CD4-positive, alpha-beta T cell treated with Interleukin-15 for 4 hours (primary cell): ENCODE results near the gene TMEM258.

Source experiments
- DNase-seq: peaks from one replicate; pipeline ENCODE4 v3.0.0-alpha.2; 2020; ENCODE audit warnings: low spot score

Gene TMEM258

GRCh38 chr11:61820174-61820573, 27.8 kb upstream of the TMEM258 start:
- no peak for DNase-seq

- no peak for DNase-seq
Observed at GRCh38 chr11:61817471-61818202, 25.2 kb upstream of the TMEM258 start.

DNA sequence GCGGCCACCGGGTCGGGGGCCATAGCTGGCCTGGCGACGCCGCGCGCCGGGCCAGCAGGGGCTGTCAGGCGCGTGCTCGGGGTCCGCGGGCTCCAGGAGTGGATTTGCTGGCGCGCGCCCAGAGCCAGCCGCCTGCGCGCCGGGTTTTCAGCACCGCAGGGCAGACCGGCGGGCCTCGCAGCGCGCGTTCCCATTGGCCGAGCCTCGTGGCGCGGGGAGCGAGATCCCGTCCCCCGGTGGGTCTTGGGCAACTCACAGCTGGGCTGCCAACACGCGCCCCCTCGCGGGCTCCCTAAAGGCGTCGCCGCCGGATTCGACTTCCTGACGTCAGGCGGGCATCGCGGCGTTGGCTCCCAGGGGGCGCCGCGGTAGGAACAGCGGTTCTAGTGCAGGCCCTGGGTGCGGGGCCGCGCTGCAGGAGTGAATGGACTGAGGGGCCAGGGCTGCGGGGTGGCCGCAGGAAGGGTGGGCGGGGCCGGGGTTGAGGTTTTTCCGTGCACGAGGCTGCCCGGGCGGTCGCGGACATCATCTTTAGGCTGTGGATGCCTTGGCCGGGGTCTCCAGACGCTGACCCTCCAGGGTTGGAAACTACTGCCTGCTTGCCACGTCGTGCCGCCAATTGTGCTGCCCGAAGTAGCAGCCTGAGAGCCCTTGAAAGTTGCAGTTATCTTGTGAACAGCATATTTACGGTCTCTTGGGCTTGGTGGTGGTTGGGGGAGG, 24.5 kb upstream of the TMEM258 start, which contains the start of gene FADS1:
Gene FADS1 (minus strand): TSS at position 268 of the 720 bp plus-strand sequence. CDS start 74 bp downstream, at position 194.
- peak; percentile 63 for DNase-seq

GRCh38 chr11:61815790-61816735, 23.7 kb upstream of the TMEM258 start:
- DNase-seq, result peak; percentile 43

- peak; percentile 3 for DNase-seq
Observed at GRCh38 chr11:61814958-61815789, 22.8 kb upstream of the TMEM258 start.

DNA sequence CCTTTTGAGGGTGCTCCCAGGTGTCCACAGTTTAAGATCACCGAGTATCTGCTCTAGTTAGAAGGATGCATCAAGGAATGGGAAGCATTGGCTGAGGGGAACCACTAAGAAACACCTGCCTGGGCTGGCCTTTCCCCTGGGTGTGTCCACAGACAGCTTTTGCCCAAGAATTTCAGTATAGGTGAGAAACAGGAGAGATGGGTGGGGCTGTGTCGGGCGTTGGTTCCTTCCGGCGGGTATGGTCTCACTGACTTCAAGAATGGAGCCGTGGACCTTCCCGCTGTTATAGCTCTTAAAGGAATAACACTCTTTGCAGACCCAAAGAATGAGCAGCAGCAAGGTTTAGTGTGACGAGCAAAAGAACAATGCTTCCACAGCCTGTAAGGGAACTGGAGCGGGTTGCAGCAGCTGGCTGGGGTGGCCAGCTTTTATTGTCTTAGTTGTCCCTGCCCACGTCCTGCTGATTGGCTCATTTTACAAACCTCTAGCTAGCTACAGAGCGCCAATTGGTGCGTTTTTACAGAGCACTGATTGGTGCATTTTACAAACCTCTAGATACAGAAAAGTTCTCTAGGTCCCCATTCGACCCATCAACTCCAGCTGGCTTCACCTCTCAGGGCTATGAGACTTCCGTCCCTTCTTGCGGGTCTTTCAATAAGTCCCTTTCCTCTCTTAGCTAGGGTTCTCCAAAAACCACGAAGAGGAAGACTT, 22.0 kb upstream of the TMEM258 start:
- DNase-seq, result no peak

GRCh38 chr11:61812736-61813411, 20.5 kb upstream of the TMEM258 start:
- DNase-seq, result no peak

DNA sequence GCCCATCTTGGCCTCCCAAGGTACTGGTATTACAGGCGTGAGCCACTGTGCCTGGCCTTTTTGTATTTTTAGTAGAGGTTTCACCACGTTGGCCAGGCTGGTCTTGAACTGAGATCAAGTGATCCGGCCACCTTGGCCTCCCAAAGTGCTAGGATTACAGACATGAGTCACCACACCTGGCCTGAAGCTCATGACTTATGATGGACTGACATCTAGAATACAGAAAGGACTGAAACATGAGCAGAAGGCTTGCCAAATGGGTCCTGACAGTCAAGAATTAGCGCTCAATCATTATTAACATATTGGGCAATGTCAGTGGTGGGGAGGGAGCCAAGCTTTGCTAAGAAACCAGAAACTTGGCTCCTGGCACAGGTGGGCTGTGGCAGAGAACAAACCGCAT, 19.4 kb upstream of the TMEM258 start:
- DNase-seq, result no peak

DNA sequence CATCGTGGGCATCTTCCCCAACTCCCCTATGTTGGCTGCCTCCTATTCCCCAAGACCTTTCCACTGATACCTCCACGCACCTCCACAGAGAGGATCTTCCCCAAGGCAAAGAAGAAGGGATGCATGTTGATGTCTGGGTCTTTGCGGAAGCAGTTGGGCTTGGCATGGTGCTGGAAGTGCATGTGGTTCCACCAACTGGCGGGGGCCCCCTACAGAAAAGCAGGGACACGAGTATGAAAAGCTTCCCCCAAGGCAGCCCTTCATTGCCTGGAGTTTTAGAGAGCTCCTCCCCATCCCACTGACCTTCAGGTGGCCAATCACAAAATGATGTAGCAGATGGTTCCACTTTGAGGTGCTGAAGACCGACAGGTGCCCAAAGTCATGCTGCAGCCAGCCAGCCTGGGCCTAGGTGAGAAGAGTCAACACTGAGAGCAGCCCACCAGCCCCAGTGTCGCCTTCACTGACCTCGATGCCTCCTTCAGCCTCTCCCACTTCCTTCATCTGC, 18.3 kb upstream of the TMEM258 start:
- no peak for DNase-seq

DNA sequence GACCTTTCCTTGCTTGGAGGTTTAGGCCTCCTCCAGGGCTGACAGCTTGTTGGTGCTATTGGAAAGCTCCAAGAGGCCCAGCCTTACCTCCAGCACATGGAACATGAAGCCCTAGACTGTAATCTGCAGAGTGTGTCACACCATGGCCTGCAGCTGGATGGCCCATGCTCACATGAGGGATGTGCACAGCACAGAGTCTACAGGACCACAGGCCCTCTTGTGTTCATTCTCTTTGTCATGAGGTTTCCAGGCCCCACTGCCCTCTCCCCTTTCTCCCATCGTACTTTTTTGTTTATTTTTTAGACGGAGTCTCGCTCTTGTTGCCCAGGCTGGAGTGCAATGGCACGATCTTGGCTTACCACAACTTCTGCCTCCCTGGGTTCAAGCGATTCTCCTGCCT, 14.4 kb upstream of the TMEM258 start:
- DNase-seq, result no peak

DNA sequence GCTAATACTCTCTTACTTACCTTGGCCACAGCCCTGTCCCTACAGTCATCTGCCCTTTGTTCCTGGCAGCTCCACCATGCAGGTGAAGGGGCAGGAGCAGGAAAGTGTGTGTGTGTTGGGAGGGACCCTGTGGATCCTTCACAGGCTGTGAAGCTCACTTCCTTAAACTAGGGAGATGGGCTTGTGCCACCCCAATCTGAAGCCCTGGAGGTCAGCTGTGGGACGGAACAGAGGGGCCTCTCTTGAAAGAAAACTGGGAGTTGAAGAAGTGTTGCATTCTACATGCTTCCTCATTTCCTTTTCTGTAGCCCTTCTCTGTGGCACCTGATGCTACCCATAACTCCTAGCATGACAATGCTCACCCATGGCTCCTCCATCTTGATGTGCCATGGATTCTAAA, 12.7 kb upstream of the TMEM258 start:
- no peak for DNase-seq

GRCh38 chr11:61803889-61804647, 11.7 kb upstream of the TMEM258 start:
- DNase-seq, result no peak

- DNase-seq, result no peak
Observed at GRCh38 chr11:61802605-61803004, 10.2 kb upstream of the TMEM258 start.

GRCh38 chr11:61800331-61801281, 8.2 kb upstream of the TMEM258 start:
- DNase-seq, result no peak

GRCh38 chr11:61799665-61800284, 7.4 kb upstream of the TMEM258 start:
- no peak for DNase-seq

DNA sequence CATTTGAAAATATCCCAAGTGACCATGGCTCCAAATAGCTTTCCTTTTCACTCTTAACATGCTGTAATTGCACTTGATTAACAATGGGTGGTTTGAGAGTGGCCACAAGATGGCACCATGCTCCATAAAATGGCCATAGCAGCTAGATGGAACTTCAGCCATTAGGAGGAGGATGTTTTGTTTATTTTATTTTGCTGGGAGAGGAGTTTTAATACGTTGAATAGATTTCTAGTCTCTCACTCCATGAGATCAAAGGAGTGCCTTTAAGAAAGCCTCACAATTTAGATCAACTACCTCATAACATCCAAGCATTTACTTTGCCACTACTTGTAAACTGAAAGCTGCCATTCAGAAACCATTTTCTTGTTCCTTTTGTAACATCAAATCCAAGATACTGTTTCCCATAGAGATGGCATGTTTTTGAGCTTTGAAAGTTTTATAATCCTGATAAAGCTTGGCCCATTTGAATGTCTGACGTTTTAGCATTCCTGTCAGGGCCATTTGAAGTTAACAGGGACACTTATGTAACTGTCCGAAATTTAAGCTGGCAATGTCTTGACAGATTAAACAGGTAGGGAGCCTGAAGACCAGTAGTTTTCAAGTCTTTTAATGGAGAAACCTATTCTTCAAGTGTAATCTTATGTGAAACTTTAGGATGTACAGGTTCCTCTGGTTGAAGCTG, 5.0 kb upstream of the TMEM258 start:
- DNase-seq, result peak; percentile 77
